ENCODE results near the gene PVRIG.
A peak's percentile ranks its signal among the peaks of the same experiment; 100 is the strongest.
"Not testable (repeated sequence)": the region's sequence is repeated elsewhere in the genome, so short reads cannot be mapped to it uniquely, and the experiment has no call there.

PVRIG gene

GRCh38 chr7:100195222-100195621 lies 24.5 kb upstream of the PVRIG start:
- DNase-seq (ENCODE audit: low spot score) = no peak

- not testable (repeated sequence) for DNase-seq (ENCODE audit: low spot score)
Observed at GRCh38 chr7:100195901-100196322, 23.8 kb upstream of the PVRIG start.

GRCh38 chr7:100198266-100198665 lies 21.5 kb upstream of the PVRIG start:
- no peak for DNase-seq (ENCODE audit: low spot score)

- no peak for DNase-seq (ENCODE audit: low spot score)
Observed at GRCh38 chr7:100200693-100201092, 19.1 kb upstream of the PVRIG start.

- DNase-seq (ENCODE audit: low spot score) = no peak
Observed at GRCh38 chr7:100204454-100204853, 15.3 kb upstream of the PVRIG start.

GRCh38 chr7:100208911-100209408 lies 10.8 kb upstream of the PVRIG start:
- DNase-seq (ENCODE audit: low spot score) = peak; percentile 32

- no peak for DNase-seq (ENCODE audit: low spot score)
Observed at GRCh38 chr7:100209493-100209892, 10.3 kb upstream of the PVRIG start.

GRCh38 chr7:100210805-100211204 lies 8.9 kb upstream of the PVRIG start:
- no peak for DNase-seq (ENCODE audit: low spot score)

- peak; percentile 37 for DNase-seq (ENCODE audit: low spot score)
Observed at GRCh38 chr7:100211342-100211780, 8.4 kb upstream of the PVRIG start.

- DNase-seq (ENCODE audit: low spot score) = no peak
Observed at GRCh38 chr7:100212631-100213286, 7.0 kb upstream of the PVRIG start.

GRCh38 chr7:100213672-100214071 lies 6.1 kb upstream of the PVRIG start:
- DNase-seq (ENCODE audit: low spot score) = no peak

GRCh38 chr7:100214356-100214755 lies 5.4 kb upstream of the PVRIG start:
- not testable (repeated sequence) for DNase-seq (ENCODE audit: low spot score)

GRCh38 chr7:100215895-100216294 lies 3.9 kb upstream of the PVRIG start:
- no peak for DNase-seq (ENCODE audit: low spot score)

GRCh38 chr7:100217934-100218333 lies 1.8 kb upstream of the PVRIG start:
- peak; percentile 84 for DNase-seq (ENCODE audit: low spot score)

- no peak for DNase-seq (ENCODE audit: low spot score)
Observed at GRCh38 chr7:100219271-100219737, 445 bp upstream of the PVRIG start.

- DNase-seq (ENCODE audit: low spot score) = no peak
Observed at GRCh38 chr7:100220586-100221230, 959 bp downstream of the PVRIG start.

GRCh38 chr7:100221231-100221718 lies 1.5 kb downstream of the PVRIG start:
- DNase-seq (ENCODE audit: low spot score) = peak; percentile 79

GRCh38 chr7:100221767-100222444 lies 2.2 kb downstream of the PVRIG start:
- DNase-seq (ENCODE audit: low spot score) = no peak

GRCh38 chr7:100222445-100223132 lies 2.8 kb downstream of the PVRIG start:
- DNase-seq (ENCODE audit: low spot score) = no peak

GRCh38 chr7:100223376-100223927 lies 3.7 kb downstream of the PVRIG start:
- DNase-seq (ENCODE audit: low spot score) = not testable (repeated sequence)

GRCh38 chr7:100224891-100225290 lies 5.1 kb downstream of the PVRIG start:
- DNase-seq (ENCODE audit: low spot score) = not testable (repeated sequence)

Data from CD4-positive, alpha-beta T cell treated with Interleukin-15 for 4 hours (primary cell).